ENCODE results near the gene TTC9B. TPM values are rescaled to one million over a fixed set of nuclear protein-coding genes. Genes with fewer than 3 reads are reported as not detected.

The TTC9B gene
- total and polyA plus RNA-seq, 2 of the 8 experiments (the other 6 are each of a cell fraction or from before 2014, with no cell fraction given), result 0.26 TPM; not detected in 1

DNA sequence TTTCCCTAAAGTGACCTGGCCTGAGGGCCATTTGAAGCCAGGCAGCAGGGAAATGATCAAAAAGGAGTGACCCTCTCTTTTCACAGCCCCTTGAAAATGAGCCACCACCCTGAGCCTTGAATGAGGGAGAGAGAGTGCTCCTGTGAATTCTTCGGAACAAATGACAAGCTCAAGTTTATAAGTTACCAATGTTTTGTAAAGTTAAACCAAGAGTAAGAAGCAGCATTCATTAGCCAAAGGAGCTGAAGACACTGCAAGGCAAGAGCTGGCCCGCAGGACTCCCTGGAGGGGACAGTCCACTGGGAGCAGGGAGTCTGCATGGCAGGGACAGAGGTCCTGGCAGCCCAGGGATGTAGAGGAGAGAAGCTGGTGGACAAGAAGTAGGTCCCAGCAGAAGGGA is 25.0 kb upstream of the TTC9B start (continued):
- TF ChIP-seq FOSL1 (IDR thresholded peaks at IDR 0.05; ENCODE audit: insufficient read depth, low read depth, low read length), result no peak
- TF ChIP-seq RXRA (IDR thresholded peaks at IDR 0.05; ENCODE audit: insufficient read depth, low read depth, low read length), result no peak
- TF ChIP-seq SAP30 (IDR thresholded peaks at IDR 0.05; ENCODE audit: insufficient read depth, insufficient replicate concordance, low read length), result no peak
- TF ChIP-seq SRF (IDR thresholded peaks at IDR 0.05; ENCODE audit: low read depth, low read length), result no peak
- TF ChIP-seq CEBPB (IDR thresholded peaks at IDR 0.05; ENCODE audit: low read depth, low read length), result no peak
- no peak for TF ChIP-seq CHD1 (IDR thresholded peaks at IDR 0.05; ENCODE audit: low read depth, low read length)

Measured in H1 (cell line).